IMR-90 (cell line): ENCODE results near the gene KAZN.

Experiments
- FOS ChIP-seq: fragments of 150-350 bp; IDR thresholded peaks from 2 replicates; pipeline ENCODE4 v1.6.1; 2016; ENCODE audit warnings: low read depth, low read length
- POLR2A ChIP-seq: IDR thresholded peaks from 2 replicates; pipeline ENCODE4 v1.6.1; 2012; ENCODE audit warnings: mild to moderate bottlenecking, low read depth, low read length
- RAD21 ChIP-seq: IDR thresholded peaks from 2 replicates; pipeline ENCODE4 v1.6.1; 2012; ENCODE audit warnings: low read length, improper control_type of control experiment
- SMC3 ChIP-seq: fragments of 150-350 bp; IDR thresholded peaks from 2 replicates; pipeline ENCODE4 v1.6.1; 2016; ENCODE audit warnings: low read depth, mild to moderate bottlenecking, antibody characterized with exemption, low read length, moderate library complexity
- TF ChIP-seq, protein P1 (sequence below): conservative IDR thresholded peaks from 2 replicates; pipeline ENCODE4 v1.5.1; 2012; ENCODE audit warnings: mild to moderate bottlenecking, low read depth, low read length, improper control_type of control experiment
- TF ChIP-seq, protein P2 (sequence below): fragments of 150-350 bp; IDR thresholded peaks from 2 replicates; pipeline ENCODE4 v1.6.1; 2016; ENCODE audit warnings: low read depth, mild to moderate bottlenecking, low read length, moderate library complexity, borderline replicate concordance

DNA sequence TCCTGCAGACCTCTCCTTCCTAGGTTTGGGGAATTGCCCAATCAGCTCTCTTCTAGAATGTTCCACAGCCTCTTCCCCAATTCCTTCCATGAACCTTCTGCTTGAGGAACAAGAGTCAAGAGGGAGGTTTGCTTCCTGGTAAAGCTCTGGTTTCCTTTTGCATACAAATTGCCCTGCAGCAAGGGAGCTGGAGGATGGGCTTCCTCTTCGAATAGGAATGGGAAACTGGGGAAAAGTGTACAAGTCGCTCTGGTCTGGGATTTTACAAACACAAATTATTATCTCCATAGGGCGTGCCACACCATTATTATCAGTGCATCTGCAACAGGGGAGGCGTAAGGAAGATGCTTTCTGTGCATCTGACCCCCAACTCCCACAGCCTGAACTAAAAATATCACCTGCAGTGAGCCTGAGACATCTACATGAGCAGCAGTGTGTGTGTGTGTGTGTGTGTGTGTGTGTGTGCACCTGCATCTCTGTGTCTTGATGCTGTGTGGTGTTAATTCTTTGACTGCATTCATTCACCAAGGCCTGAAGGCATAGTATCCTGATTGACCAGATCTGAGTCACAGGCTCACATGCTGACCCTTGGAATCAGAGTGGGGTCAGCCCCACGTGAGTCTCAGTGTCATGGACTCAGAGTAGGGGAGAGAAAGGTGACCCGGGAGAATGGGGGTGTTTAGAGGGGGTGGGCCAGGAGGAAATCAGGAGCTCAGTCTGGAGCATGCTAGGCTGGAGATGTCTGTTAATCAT, 272.9 kb downstream of the KAZN start:
- TF ChIP-seq, protein P1, sequence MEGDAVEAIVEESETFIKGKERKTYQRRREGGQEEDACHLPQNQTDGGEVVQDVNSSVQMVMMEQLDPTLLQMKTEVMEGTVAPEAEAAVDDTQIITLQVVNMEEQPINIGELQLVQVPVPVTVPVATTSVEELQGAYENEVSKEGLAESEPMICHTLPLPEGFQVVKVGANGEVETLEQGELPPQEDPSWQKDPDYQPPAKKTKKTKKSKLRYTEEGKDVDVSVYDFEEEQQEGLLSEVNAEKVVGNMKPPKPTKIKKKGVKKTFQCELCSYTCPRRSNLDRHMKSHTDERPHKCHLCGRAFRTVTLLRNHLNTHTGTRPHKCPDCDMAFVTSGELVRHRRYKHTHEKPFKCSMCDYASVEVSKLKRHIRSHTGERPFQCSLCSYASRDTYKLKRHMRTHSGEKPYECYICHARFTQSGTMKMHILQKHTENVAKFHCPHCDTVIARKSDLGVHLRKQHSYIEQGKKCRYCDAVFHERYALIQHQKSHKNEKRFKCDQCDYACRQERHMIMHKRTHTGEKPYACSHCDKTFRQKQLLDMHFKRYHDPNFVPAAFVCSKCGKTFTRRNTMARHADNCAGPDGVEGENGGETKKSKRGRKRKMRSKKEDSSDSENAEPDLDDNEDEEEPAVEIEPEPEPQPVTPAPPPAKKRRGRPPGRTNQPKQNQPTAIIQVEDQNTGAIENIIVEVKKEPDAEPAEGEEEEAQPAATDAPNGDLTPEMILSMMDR, result no peak
- TF ChIP-seq RAD21 (no peak), SMC3 (no peak), FOS (no peak), POLR2A (no peak)
- TF ChIP-seq, protein P2, sequence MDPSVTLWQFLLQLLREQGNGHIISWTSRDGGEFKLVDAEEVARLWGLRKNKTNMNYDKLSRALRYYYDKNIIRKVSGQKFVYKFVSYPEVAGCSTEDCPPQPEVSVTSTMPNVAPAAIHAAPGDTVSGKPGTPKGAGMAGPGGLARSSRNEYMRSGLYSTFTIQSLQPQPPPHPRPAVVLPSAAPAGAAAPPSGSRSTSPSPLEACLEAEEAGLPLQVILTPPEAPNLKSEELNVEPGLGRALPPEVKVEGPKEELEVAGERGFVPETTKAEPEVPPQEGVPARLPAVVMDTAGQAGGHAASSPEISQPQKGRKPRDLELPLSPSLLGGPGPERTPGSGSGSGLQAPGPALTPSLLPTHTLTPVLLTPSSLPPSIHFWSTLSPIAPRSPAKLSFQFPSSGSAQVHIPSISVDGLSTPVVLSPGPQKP, result no peak
